Measurements from ENCODE around the gene NBAS.

GRCh38 chr2:15159751-15160177, 401.4 kb downstream of the NBAS start:
- TF ChIP-seq EZH2 (IDR thresholded peaks at IDR 0.05; ENCODE audit: insufficient read depth, poor library complexity, severe bottlenecking) (no peak), EZH2phosphoT487 (IDR thresholded peaks at IDR 0.05; ENCODE audit: insufficient read depth, low read depth) (no peak)

Measured in GM23248 (cell line).